ENCODE results near the gene UBALD2. TPM values are rescaled to one million over a fixed set of nuclear protein-coding genes. Genes with fewer than 3 reads are reported as not detected.
"Not testable (repeated sequence)": the region's sequence is repeated elsewhere in the genome, so short reads cannot be mapped to it uniquely, and the experiment has no call there.

The UBALD2 gene
- total RNA-seq = 18.8 and 21.5 TPM in 2 replicates
- long read RNA-seq = 0 reads

DNA sequence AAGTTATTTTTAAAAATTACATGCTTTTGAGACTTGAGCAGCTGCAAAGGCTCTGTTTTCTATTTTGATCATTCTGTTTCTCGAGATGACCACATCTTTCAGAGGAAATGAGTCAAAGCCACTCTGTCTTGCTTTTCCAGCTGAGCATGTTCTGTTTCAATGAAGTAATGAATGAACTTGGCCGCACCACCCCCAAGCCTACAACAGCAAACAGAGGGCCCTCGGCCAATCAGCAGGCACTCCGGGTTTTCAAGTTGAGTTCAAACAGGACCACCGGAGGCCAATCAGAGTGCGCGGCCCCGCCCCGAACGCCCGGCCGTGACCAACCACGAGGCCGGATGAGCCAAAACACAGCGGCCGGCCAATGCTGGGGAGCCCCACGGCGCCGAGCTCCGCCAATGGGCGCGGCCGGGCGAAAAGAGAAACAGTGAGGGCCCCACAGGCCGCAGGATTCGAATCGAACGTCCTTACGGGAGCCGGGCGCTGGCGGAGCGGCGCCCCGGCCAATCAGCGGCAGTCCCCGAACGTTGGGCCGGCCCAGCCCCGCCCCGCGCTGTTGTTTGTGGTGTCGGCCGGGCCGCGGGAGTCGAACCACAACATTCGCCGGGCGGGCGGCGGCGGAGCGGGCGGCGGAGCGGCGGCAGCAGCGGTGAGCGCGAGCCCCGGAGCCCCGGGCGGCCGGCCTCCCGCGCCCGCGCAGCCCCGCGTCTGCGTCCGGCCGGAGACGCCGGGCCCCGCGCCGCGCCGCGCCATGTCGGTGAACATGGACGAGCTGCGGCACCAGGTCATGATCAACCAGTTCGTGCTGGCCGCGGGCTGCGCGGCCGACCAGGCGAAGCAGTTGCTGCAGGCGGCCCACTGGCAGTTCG lies at the start of gene UBALD2:
Gene UBALD2 (plus strand): TSS at position 594 of the 869 bp plus-strand sequence. CDS start 158 bp downstream, at position 752.
- H3K27me3 Mint-ChIP-seq (ENCODE audit: low read depth) = no peaks in the 10 kb centered on the region
- TF ChIP-seq, protein P1, sequence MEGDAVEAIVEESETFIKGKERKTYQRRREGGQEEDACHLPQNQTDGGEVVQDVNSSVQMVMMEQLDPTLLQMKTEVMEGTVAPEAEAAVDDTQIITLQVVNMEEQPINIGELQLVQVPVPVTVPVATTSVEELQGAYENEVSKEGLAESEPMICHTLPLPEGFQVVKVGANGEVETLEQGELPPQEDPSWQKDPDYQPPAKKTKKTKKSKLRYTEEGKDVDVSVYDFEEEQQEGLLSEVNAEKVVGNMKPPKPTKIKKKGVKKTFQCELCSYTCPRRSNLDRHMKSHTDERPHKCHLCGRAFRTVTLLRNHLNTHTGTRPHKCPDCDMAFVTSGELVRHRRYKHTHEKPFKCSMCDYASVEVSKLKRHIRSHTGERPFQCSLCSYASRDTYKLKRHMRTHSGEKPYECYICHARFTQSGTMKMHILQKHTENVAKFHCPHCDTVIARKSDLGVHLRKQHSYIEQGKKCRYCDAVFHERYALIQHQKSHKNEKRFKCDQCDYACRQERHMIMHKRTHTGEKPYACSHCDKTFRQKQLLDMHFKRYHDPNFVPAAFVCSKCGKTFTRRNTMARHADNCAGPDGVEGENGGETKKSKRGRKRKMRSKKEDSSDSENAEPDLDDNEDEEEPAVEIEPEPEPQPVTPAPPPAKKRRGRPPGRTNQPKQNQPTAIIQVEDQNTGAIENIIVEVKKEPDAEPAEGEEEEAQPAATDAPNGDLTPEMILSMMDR (conservative IDR thresholded peaks at IDR 0.05) = no peak
- no peaks in the 10 kb centered on the region for H3K36me3 Mint-ChIP-seq (ENCODE audit: low read depth)
- DNase-seq (ENCODE audit: low read depth, low spot score) = peak; percentile 96
- H3K9me3 Mint-ChIP-seq = no peaks in the 10 kb centered on the region
- peaks cover 61% of the 10 kb centered on the region for H3K4me1 Mint-ChIP-seq
- peak within 1 kb of the TSS; percentile 81 for H3K27ac Mint-ChIP-seq (ENCODE audit: unreplicated experiment)
- H3K4me3 Mint-ChIP-seq = peak within 1 kb of the TSS; percentile 88

DNA sequence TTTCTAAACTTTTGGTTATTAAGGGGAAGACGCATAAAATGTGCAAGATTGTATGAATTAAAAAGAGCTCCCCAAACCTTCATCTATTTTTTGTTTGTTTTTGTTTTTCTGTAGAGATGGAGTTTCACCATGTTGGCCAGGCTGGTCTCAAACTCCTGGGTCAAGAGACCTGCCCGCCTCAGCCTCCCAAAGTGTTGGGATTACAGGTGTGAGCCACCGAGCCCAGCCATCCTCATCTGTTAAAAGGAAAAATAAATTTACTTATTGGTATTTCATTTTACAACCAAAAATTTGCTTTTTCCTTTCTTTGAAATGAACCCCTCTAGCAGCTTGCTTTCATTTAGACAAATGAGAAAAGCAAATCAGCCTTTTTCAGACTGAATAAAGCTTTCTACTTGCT lies 48.1 kb upstream of the UBALD2 start:
- DNase-seq (ENCODE audit: low read depth, low spot score) = no peak
- peaks cover 7% of the 10 kb centered on the region for H3K4me1 Mint-ChIP-seq
- H3K27ac Mint-ChIP-seq (ENCODE audit: unreplicated experiment) = no peak overlapping the region
- no peaks in the 10 kb centered on the region for H3K9me3 Mint-ChIP-seq
- H3K36me3 Mint-ChIP-seq (ENCODE audit: low read depth) = no peaks in the 10 kb centered on the region
- no peaks in the 10 kb centered on the region for H3K27me3 Mint-ChIP-seq (ENCODE audit: low read depth)
- H3K4me3 Mint-ChIP-seq = no peak overlapping the region
- TF ChIP-seq, protein P1 (conservative IDR thresholded peaks at IDR 0.05) = no peak

DNA sequence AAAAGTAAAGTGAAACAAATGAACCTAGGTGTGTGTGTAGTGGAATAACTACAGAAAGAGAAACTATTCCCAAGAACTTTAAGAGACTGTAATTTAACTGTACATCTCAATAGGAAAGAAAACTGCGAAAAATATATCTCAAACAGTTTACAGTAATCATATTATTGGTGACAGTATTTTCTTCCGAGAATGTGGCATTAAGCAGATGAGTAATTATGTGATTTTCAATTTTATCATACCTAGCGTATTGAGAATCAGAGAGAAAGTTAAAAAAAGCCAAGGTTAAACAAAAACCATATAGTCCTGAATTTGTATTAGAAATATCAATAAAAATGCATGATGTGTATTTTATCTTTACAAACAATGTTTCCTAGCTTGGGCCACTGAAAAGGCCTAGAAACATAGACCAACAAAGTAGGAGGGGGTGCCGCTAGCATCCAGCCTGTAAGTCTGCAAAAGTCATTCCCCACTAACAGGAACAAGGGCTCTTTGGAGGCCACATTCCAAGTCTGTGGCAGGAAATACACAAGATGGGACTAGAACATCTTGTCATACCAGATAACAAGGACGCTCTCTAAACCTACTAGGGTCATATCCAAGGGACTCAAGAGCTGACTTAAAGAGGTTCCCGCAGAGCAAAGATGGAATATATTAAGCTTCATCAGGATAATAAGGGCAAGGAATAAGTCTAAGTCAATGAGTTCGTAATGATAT lies 45.3 kb upstream of the UBALD2 start:
- Mint-ChIP-seq H3K27ac (ENCODE audit: unreplicated experiment) (no peak overlapping the region), H3K4me3 (no peak overlapping the region), H3K9me3 (no peaks in the 10 kb centered on the region), H3K27me3 (ENCODE audit: low read depth) (no peaks in the 10 kb centered on the region), H3K36me3 (ENCODE audit: low read depth) (no peaks in the 10 kb centered on the region), H3K4me1 (peaks cover 14% of the 10 kb centered on the region)
- TF ChIP-seq, protein P1 (conservative IDR thresholded peaks at IDR 0.05) = no peak
- DNase-seq (ENCODE audit: low read depth, low spot score) = no peak

DNA sequence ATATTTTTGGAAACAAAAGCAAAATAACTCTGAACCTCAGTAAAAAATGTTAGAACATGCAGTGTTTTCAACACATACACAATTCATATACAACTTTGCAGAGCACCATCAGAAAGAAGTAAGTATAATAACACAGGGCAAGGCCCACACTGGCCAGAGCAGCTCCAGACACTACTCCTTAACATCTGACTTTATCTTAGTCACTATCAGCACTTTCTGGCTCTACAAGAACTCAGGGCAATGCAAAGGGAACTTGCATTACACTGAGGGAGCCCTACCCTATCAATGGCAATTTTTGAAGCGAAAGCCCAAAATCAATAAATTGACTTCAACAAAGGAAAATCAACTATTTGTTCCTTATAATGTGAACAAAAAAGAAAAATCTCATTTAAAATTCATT lies 41.3 kb upstream of the UBALD2 start:
- no peak for DNase-seq (ENCODE audit: low read depth, low spot score)
- TF ChIP-seq, protein P1 (conservative IDR thresholded peaks at IDR 0.05) = no peak
- H3K4me1 Mint-ChIP-seq = peaks cover 19% of the 10 kb centered on the region
- H3K9me3 Mint-ChIP-seq = no peaks in the 10 kb centered on the region
- H3K27ac Mint-ChIP-seq (ENCODE audit: unreplicated experiment) = no peak overlapping the region
- no peak overlapping the region for H3K4me3 Mint-ChIP-seq
- H3K27me3 Mint-ChIP-seq (ENCODE audit: low read depth) = no peaks in the 10 kb centered on the region
- H3K36me3 Mint-ChIP-seq (ENCODE audit: low read depth) = no peaks in the 10 kb centered on the region

DNA sequence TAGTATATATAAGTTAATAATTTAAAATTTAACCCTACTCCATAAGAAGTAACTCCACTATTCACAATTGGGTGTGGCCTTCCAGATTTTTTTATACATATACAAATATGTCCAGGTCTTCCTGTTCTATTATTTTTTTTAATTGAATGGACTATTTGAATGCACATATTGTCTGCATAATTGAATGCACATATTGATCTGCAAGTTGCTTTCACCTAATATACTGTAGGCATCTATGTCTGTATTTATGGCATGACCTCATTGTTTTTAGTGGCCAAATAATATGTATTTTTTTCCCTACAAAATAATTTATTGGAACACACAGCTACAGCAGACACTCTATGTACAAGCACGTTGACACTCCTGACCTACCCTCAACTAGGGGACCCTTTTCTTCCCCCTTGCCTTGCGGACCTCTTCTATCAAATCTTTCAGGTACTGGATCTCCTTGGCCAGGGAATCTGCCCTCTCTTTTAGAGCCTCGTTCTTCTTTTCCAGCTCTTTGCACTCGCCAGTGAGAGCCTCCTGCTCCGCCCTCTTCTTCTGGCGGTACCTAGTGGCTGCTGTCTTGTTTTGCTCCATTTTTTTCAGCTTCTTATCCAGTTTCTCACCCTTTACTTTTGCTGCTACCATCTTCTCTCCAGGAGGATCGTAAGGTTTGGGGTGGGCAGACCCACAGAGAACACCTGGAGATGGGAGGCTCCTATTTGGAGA lies 39.6 kb upstream of the UBALD2 start:
- H3K27me3 Mint-ChIP-seq (ENCODE audit: low read depth); H3K4me3 Mint-ChIP-seq: not testable (repeated sequence)

DNA sequence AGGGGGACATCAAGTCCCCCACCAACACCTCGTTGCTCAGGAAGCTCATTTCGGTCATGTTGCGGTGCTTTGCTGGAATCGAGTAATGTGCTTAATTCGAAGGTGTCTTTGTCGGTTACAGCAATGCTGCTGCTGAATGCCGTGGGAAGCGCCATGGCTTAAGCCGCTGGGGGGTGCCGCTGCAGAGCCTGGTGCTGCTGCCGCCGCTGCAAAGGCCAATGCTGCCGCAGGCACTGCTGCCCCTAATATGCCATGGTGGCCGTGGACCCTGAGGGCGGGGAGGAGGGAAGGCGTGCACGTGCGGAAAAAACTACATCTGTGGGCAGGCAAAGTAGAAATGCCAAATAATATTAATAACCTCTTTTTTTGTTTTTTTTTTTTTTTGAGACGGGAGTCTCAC lies 38.4 kb upstream of the UBALD2 start:
- H3K27me3 Mint-ChIP-seq (ENCODE audit: low read depth); H3K36me3 Mint-ChIP-seq (ENCODE audit: low read depth); H3K27ac Mint-ChIP-seq (ENCODE audit: unreplicated experiment); DNase-seq (ENCODE audit: low read depth, low spot score); H3K9me3 Mint-ChIP-seq; H3K4me3 Mint-ChIP-seq: not testable (repeated sequence)
- H3K4me1 Mint-ChIP-seq = peaks cover 12% of the 10 kb centered on the region

More for the DNA sequence above, 39.6 kb upstream of the UBALD2 start:
- not testable (repeated sequence) for DNase-seq (ENCODE audit: low read depth, low spot score); H3K9me3 Mint-ChIP-seq; H3K36me3 Mint-ChIP-seq (ENCODE audit: low read depth); H3K27ac Mint-ChIP-seq (ENCODE audit: unreplicated experiment)
- H3K4me1 Mint-ChIP-seq = peaks cover 12% of the 10 kb centered on the region

Measured in neural crest cell (in vitro differentiated cells).